Activated CD4-positive, alpha-beta T cell treated with anti-CD3 and anti-CD28 coated beads, Interleukin-2, Interleukin-4, amounts not matched to agents 100 ng/mL and 50 ng/mL, durations not matched to agents 16 hours and 8 hours (primary cell): ENCODE results near the gene NDRG4.

ENCODE experiments used
- DNase-seq: peaks from one replicate; pipeline ENCODE4 v3.0.0-alpha.2; 2020; ENCODE audit warnings: low spot score

Gene NDRG4

DNA sequence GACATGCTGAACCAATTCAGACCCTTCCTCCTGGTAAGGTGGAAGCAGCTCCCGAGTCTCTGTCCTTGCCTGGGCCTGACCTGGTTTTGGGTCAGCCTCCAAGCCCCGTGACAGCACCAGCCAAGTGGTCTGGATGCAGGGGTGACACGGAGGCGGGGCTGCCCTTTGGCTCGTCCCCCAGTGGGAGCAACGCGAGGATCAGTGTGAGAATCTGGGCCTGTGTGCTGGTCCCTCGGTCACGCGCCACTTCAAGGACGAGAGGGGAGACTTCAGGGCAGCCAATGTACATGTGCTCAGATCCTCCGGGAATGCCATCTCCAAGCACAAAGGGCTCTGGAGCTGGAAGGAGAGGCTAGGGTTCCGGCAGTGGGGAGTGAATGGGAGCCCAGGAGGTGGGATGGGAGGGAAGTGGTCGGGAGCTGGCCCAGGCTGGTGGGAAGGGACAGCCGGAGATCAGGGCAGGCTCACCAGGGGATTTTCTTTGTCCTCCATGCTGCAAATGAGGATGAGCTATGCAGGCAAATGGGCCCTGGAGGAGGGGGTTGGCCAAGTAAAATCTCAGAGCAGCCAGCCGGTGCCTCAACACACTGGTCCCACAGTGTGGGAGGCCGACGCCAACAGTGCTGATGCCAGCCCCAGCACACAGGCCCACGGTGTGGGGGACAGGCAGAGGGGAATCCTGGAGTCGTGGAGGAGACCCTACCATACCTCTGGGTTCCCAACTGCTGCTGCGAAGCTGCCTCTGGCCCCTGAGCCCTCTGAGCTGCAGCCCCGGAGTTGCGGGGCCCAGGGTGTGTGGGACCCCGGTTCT is 4.2 kb upstream of the NDRG4 start:
- DNase-seq: no peak

DNA sequence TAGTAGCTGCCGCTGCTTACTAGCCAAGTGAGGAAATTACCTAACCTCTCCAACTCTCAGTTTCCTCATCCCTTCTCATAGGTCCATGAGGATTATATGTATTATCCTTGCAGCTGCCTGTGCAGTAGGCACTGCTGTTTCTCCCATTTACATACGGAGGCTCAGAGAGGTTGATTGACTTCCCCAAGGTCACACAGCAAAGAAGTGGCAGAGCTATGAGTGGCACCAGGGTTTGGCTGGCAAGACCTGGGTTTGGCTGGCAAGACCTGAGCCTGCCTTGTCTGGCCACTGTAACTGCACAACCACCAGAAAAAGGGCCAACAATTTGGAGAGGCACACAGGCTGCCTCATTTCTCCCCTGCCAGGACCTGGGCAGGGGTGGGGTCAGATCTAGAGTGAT is 2.5 kb upstream of the NDRG4 start:
- DNase-seq: no peak

DNA sequence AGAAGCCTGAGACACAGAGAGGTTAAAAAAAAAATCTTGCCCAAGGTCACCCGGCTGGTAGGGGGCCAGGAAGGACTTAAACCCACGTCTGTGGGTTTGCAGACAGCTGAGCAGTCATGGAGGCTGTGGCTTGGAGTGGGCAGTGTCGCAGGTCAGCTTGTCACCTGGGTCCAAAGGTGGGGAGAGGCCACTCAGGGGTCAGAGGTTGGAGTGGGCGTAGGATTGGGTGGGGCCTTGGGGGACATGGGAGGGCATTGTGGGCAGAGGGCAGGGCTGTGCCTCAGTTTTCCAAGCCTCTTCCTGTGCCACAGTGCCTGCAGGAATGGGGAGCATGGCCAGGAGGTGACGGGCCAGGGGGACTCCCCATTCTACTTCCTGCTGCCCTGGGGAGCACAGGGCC is 2.0 kb upstream of the NDRG4 start:
- no peak for DNase-seq

DNA sequence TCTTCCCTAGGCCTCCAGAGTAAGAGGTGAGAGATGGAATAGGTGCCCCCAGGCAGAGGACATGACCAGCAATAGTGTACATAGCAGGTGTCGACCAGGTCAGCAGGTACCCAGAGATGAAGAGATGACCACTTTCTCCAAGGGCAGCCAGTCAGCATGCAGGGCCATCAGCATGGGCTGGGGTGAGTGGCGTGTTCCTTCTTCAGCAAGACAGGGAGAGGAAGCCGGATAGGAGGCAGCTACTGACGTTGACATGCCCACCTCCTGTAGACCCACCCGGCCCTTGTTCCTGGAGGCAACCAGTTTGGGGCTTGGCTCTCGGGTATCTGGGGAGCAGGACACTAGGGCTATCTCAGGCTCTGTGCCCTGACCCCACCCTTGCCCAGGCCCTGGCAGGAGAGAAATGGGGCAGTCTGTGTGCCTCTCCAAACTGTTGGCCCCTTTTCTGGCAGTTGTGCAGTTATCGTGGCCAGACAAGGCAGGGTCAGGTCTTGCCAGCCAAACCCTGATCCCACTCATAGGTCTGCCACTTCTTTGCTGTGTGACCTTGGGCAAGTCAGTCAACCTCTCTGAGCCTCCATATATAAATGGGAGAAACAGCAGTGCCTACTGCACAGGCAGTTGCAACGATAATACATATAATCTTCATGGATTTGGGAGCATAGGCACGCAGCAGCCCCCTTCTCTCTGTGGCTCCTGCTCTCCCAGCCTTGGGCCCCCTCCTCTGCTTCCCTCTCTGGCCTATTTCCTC is 1.4 kb upstream of the NDRG4 start:
- DNase-seq: no peak

DNA sequence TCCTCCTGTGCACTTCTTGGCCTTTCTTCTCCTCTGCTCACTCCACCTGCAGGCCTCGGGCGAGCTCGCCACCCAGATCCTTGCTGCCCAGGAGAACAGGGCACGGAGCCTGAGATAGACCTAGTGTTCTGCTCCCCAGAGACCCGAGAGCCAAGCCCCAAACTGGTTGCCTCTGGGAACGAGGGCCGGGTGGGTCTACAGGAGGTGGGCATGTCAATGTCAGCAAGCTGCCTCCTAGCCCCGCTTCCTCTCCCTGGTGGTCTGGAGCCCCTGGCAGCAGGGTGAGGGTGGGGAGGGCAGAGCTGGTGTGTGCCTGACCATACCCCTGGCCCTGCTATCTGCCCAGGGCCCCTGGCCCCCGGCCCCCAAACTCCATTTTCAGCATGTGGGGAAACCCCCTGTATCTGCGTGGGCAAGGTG is 841 bp upstream of the NDRG4 start:
- DNase-seq: no peak

DNA sequence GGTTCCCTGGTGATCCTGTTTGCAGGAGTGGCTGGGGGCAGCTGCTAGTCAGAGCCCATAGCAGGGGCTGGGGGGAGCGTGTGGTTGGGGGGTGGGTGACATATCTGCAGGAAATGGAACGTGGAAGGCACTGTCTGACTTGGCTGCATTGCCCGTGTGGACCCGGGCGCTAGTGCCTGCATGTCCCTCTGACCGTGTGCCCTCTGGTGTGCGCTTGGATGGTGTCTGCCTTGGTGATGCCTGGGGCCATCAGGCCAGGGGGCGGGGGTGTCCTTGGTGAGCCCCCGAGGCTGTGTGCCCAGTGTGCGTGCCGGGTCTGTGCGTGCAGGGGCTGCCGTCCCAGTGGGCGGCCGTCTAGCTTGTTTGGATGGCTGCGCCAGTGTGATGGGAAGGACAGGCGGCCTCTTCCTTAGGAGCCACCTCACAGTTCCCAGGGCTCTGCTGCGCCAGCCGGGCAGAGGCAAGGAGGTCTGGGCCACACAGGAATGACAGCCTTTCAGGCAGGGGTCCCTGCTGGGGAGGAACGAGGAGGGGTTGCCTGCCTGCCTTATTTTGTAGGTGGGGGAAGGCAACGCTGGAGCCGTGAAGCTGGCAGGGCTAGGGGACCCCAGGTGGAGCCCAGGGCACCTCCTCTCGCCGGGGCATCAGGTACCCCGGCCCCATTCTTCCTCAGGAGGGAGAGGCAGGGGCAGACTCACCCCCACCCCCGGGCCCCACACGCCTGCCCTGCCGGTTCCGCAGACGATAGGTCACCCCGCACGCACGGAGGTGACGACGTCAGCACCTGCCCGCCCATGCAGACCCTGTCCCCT is 693 bp downstream of the NDRG4 start:
- DNase-seq: no peak

DNA sequence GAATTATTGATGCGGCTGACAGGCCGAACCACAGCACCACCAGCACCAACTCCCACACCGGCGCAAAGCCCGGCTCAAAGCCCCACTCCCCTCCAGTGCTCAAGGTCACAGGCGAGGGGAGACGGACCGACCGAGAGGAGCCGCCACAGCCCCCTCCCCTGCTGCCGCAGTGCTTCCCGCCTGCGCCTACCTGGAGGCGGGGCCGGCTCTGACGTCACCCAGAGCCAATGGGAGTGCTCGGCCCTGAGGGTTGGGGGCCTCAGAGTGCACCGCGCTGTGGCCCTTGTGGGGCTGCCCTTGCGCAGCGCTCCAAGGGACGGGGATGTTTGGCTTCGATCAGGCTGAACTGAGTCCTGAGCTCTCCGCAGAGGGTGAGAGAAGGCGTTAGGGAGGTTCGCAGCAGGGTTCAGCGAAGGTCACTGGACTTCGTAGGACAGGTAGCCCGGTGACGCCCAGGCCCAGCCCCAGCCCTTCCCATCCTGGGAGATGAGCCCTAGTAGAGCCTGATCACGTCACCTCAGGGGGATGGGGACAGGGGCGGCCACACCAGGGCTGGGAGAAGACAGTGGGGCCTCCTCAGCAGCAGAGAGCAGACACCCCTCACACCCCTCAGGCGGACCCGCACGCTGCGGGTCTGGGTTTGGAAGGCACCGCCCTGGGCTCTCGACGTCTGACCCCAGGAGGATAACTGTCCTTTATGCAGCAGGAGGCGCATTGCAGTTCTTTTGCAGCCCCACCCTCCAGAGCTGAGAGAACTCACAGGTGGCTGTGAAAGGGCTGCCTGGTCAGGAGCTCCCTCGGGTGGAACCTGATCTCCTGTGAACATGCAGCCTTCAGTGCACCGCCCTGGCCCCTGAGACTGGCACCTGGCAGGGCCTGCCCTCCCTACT is 1.5 kb downstream of the NDRG4 start:
- no peak for DNase-seq

DNA sequence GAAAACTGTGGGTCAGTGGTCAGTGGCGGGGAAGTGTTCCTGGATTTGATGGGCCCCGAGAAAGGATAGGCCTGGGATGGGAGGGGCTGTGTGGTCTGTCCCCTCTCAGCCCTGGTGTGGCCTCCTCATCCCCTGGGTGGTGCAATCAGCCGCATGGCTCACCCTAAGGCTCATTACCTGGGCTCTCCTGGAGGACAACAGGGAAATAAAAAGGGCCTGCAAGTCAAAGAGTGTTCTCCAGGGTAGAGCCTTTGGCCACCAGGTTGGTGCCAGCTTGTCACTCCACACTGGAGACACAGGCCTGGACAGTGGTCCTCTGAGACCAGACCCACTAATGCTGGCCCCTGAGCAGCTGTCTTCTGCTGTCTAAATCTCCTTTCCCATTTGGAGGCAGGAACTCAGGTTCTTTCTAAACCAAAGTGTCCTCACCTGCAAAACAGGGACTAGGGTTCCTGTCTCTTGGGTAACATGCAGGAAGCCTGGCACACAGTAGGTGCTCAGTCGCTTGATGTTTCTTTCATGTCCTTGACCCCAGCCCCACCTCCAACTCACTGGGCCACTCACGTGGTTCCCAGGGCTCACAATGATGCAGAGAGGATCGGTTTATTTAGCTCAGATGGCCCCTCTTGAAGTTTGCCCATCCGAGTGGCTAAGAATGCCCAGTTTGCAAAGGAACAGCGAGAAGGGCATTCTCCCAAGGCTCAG is 2.4 kb downstream of the NDRG4 start:
- no peak for DNase-seq

DNA sequence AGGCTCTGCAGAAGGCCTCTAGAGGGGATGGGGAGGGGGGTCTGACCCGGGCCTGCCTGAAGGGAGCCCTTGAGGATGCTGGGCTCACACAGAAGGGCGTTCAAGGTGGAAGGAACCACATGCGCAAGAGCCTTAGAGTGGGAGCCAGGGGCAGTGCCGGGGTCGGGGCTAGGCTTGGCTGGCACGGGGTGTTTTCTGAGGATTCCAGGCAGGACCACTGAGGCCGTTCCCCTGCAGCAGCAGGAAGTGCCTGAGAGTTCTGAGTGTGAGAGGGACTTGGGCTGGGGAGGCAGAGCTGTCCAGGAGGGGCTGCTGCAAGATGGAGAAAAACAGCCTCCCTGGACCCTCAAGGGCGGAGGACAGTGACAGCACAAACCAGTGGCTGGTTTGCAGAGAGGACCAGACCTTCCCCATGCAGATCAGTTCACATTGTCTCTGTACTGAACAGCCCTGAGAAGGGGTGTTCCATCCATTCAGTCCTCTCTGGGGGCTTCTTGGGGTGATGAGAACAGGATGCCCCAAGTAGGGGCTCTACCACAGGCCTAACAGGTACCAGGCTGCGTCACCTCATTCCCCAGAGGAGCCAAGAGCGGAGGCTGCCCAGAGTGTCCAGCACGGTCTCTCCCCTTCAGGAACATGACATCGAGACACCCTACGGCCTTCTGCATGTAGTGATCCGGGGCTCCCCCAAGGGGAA is 3.4 kb downstream of the NDRG4 start:
- DNase-seq: no peak

DNA sequence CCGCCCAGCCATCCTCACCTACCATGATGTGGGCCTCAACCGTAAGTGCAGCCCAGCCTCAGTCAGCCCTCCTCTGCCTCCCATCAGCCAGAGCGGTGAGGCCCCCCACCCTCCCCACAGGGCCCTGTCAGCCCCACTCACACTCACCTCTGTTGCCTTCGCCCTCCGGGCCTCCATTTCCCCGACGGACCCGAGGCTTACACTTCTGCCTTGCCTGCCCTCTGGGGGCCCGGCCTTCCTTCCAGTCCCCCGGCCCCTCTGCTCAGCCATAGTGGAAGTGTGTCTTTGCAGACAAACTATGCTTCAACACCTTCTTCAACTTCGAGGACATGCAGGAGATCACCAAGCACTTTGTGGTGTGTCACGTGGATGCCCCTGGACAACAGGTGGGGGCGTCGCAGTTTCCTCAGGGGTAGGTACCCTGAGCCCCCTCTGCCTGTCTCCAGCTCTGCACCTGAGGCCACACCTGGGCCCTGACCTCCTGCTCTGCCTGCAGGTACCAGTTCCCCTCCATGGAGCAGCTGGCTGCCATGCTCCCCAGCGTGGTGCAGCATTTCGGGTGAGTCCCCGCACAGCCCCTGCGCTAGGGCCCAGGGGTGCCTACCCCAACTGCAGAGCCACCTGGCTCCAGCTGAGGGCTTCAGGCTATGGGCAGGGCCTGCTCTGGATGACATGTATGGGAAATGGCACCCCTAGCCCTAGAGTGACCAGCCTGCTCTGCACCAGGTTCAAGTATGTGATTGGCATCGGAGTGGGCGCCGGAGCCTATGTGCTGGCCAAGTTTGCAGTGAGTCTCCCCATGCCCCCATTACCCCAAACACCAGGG is 4.1 kb downstream of the NDRG4 start:
- no peak for DNase-seq

DNA sequence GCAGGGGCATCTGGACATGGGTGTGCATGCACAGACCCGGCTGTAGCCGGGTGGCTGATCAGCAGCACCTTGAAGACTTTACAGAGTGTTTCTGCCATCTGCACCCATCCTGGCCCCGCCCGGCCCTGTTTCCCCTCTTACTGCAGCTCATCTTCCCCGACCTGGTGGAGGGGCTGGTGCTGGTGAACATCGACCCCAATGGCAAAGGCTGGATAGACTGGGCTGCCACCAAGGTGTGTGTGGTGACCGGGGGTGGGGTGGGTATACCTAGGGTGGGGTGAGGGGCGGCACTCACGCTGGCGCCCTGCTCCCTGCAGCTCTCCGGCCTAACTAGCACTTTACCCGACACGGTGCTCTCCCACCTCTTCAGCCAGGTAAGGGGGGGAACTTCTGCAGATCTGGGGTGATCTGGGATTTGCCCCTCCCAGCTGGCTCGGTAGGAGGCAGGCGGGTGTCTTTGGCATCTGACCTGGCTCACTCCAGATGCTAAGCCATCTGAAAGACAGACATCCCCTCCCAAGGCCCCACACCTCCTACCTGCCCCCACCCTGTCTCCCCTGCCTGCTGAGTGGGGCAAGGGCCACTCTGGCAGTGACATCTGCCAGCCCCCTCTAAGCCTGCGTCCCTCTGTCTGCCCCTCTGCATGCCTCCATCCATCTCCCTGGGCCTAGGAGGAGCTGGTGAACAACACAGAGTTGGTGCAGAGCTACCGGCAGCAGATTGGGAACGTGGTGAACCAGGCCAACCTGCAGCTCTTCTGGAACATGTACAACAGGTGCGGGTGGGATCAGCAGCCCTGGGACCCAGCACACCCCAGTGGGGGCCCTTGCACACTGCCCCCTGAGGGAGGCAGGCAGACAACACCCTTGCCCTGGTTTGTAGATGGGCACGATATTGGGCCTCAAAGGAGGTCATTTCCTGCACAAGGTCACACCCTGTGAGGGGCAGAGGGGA is 6.6 kb downstream of the NDRG4 start:
- DNase-seq: no peak

DNA sequence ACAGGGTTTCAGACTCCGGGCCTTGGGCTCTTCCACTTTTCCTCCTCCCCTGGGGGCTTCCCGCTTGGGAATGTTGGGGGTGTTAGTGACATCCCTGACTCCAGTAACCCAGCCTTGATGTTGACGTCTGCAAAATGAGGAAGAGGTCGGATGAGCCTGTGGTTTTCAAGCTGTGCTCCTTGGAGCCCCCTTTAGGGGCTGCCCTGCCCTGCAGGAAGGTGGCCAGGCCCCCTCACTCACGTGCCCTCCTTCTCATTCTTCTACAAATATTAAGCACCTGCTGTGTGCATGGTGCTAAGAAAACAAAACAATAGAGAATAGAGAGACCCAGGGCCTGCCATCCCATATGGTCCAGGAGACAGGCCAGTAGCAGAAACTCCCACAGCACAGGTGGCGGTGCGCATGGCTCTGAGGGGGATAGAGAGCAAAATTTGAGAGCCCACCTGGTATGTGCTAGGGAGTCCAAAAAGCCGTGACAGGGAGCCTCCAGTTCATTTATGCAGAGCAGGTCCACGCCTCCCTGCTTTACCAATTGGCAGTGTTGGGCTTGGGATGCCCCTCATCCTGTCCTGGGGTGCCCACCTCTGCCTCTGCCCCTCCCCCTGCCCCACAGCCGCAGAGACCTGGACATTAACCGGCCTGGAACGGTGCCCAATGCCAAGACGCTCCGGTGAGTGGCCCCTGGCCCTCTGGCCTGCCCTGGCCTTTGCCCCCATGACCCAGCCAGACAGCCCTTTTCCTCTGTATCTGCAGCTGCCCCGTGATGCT is 7.4 kb downstream of the NDRG4 start:
- no peak for DNase-seq

DNA sequence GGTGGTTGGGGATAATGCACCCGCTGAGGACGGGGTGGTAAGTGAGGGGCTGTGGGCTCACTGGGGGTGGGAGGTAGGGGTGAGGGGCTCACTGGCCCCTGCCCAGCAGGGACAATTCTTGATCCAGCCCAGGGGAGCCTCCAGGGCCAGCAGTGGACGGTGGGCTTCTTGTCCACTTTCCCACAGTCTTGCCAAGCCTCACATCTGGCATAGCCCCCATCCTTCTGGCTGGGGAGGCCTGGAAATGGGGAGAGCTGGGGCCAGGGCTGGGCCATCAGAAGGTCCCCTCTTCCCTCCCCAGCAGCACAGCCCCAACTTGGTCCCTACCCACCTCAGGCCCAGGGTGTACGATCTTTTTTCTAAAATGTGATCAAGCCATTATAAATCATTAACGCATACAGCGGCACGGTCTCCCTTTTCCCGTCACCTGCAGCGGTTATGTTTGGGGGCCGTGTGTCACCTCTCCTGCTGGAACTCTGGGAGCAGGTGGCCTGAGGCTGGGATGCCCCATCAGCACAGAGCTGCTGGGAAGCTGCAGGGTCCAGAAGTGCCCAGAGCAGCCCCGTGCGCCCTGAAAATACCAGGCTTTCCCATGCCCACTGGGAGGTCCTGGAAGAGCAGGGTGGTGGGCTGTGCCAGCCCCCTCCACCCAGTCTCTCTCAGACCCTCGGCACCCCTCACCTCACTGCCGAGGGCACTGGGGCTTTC is 8.2 kb downstream of the NDRG4 start:
- no peak for DNase-seq

DNA sequence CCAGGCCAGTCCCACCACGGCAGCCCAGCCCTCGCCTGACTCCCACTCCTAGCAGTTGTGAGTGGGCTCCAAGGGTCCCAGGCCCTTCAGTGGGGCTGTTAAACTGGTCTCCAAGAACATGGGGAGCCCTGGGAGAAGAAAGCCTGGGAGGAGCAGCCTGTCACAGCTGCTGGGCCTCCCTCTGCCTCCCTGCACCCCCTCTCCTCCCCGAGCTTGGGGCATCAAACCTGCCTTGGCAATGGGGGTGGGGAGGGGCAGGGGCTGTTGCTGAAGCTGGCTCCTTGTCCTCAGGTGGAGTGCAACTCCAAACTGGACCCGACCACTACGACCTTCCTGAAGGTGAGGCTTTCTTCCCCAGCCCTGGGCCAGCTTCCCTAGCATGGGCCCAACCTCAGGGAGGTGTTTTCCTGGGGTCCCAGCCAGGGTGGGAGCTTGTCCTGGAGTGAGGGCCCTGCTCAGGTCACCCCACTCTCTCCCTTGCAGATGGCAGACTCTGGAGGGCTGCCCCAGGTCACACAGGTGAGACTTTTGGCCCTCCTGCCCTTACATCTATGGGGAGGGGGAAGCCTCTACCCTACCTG is 8.8 kb downstream of the NDRG4 start:
- DNase-seq: no peak

DNA sequence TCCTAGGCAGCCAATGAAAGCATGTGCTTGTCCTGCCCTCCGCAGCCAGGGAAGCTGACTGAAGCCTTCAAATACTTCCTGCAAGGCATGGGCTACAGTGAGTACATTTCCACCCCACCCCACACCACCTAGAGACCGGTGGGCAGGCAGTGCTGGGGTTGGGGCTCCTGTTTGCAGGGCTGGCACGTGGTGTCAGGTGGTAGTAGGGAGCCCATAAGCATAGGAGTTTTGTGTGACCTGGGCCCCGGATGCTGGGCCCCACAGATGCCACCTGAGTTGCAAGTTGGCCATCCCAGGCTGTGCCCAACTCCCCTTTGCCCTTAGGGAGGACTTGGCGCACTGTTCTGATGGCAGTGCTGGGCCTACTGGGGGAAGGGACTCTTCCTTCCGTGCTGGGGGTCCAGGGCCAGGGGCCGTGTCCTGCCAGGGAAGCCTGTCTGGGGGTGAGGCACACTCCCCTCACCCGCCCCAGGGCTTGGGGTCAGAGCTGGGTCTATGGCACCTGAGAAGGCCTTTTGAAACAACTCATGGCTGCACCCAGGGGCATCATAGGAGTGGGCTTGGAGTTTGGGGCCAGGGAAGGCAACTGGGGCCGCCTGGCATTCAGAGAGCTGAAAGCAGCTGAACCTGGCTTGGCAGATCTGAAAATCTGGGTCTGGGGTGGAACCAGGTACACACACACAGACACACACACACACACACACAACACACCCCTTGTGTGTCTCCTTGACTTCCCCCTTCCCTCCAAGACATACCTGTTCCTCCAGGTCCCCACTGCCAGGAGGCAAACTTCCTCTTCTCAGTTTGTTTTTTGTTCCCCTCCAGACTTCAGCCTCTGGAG is 9.5 kb downstream of the NDRG4 start:
- DNase-seq: no peak
